ENCODE measurements around the gene FBXO9.

FBXO9 gene

DNA sequence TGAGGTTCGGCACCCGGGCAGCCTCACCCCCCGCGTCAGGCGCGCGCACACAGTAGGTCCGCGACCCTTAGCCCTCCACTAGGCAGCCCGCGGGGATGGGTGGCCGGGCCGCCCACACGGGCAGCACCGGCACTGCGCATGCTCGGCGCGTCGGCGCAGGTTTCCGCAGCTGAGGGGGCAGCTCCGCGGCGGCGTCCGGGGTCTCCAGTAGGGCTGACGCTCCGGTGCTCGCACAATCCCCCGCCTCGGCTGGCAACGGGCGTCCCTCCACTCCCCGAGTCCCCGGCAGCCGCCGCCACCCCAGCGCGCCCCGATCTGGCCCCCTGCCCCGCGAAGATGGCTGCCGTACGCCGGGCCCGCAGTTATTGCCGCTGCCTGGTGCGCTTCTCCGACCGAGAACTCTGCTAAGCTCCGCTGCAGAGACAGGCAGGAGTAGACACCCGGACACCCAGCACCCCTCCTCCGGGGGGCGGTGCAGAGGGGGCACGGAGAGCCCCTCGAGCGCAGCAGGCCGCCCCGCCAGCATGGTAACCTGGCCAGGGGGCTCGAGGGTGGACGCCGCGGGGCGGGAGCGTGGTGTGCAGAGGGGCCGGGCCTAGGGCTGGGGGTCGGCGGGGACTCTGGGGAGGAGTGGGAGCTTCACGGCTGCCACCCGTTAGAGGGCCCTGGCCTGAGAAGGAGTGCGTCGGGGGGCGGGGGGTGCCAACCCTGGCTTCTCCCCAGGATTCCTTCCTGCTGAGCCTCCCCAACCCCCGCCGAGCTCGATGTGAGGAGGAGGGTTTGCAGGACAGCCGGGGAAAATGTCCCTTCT, at the start of gene FBXO9:
FBXO9 (plus strand) TSS at position 139 of the 811 bp plus-strand sequence; CDS start at position 525, 386 bp downstream.
- DNase-seq, result peak; percentile 74

DNA sequence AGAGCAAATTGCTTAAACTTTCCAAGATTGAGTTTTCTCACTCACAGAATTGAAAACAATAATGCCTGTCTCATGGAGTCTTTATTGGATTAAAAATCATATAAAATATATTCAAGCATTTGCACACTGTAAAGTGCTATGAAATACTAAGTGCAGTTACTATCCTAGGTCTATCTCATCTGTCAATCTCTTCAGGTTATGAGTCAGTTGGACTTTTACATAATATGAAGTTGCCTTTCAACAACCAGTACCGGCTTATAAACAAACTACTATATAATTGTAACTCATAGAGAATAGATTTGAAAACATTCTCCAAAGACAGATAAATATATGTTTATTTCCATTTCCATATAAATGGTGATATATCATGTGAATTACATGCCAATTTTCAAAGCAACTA, 49.7 kb upstream of the FBXO9 start:
- DNase-seq, result no peak

DNA sequence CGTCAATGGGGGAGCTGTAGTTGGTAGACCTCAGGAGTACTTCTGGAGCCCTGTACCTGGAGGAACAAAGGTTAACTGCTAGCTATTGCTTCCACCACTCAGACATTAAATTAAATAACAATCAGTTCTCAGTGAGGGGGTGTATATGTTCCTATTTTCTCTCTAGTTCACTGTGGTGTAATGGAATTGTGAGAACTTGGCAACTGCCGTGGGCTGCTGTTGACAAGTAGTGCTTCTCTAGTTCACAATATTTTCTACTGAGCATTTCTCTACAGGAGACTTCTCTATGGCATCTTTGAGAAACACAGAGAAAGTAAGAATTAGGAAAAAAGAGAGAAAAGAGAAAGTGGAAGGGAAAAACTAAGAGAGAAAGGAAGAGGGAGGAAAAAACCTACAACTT, 46.8 kb upstream of the FBXO9 start:
- no peak for DNase-seq

DNA sequence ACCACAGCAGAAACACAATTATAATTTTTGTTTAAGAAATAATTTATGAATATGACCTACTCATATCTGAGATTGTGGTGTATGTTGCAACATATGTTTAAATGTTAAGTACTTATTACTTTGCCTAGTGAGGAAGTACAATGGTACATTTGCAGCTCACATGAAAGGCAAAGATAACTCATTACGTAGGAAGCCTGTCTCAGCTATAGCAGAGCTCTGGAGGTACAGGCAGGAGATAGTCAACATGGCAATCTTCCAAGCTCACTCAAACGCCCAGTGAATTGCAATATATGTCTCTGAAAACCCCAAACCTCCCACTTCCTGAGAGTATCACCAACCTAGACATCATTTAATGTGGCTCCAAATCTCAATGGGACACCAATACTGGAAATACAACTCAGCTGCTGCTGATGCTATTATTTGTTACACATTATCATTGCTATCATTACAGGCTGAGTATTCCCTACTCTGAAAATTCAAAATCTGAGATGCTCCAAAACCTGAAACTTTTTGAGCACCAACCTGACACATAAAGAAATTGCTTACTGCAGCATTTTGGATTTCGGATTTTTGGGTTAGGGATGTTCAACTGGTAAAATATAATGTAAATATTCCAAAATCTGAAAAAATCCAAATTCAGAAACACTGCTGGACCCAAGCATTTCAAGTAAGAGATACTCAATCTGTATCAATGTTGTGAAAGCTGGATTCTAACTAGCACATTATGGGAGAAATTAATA, 45.0 kb upstream of the FBXO9 start:
- DNase-seq, result peak; percentile 95

DNA sequence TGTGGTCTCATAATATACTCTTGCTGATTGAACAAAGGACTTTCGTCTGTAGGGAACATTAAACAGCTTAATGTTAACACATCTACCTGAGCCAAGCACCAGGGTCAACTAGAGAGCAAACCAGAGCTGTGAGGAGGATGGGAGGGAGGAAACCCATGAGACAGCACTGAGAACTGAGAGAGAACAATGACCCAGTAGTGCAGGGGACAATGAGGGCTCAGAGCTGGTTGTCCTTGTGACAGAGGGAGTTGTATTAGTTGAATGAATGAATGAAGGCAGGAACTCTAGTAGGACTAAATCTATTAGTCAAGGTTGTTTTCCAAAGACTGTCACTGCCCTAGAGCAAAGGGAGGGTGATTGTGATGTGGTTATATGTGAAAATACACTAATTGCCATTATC, 41.9 kb upstream of the FBXO9 start:
- DNase-seq, result no peak

DNA sequence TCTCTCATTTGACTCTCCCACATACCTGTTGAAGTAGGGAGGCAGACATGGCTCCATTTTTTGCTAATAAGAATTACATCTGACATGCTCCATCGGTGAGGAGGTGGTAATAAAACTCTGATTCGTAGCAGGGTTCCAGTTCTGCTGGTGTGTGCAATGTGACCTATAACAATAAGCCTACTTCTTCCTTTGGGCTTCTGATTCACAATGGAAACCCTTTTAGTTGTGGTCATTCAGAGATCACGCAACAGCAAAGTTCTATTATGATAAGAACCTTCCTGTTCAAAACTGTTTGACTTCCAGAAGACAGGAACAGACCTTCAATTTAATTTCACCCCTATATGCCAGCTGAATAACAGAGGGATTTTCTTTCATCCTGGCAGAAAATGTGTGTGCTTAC, 38.7 kb upstream of the FBXO9 start:
- no peak for DNase-seq

DNA sequence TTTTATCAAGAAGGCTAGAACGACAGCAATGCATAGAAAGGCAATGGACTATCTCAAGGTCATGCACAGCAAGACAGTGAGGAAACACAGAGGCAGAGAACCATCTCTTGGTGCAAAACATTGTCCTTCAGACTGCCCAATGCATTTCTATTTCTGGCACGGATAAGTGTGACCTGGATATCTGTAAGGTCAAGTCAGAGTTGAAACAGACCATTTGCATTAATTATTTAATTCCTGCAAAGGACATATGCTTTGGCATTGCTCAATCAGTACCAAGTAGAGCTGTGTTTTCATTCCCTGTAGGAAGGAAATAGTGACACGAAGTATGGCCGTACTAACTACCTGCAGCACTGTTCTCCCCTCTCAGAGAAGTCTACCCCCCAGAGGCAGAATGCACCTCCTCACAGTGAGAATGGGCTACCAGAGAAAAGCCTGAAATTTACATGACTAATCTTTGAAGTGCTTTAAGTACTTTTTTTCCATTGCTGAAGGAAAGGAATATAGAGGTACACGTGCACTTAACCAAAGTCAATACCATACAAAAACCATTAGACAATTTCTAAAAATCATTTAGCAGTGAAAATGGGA, 38.0 kb upstream of the FBXO9 start:
- DNase-seq, result no peak

DNA sequence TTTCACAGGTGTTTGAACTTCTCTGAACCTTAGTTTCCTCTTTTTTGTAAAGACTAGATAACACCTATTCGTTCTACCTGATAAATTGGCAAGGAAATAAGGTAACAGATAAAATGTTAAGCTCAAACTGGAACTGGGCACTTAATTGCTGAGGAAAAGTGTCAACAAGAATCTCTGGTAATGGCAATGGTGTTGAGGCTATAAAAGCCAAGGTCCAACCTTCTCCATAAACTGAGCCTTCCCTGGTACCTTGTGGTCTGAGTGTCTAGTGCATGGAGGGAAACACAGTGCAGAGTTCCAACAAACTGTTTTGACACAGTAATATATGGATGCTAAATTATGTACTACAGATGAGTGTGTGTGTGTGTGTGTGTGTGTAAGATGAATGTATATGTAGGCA, 36.7 kb upstream of the FBXO9 start:
- DNase-seq, result no peak

DNA sequence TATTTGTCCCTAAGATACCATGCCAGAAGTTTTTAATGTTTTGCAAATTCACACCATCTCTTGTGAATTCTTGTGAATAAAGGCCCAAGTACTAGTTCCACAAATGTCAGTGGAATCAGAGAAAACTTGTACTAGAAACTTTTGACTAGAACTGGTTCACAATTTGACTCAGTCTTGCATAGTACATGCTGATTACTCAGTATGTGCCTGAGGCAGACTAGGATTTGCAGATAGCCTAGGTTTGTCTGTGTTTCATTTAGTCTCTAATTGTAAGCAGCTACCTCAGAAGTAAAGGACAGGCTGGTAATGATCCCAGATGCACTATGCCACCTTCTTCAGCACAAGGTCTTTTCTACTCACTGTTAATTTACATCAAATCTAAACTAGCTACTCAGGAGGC, 35.9 kb upstream of the FBXO9 start:
- no peak for DNase-seq

DNA sequence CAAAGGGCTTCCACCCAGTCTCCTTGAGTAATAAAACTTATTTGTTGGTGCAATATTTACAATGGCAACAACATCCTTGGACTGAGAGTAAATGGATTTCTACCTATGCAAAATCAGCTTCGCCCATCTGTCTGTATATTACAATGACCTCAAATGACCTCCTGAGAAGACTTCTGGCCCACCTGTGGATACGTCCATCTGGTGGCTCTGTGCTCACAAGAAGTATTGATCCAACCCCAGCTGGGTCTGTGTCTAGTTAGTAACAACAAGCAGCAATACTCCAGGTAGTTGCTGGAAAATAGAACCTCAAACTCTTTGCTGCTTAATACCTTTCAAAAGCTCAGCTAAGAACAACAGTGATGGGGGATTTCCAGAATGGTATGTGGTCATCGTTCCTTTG, 35.4 kb upstream of the FBXO9 start:
- no peak for DNase-seq

DNA sequence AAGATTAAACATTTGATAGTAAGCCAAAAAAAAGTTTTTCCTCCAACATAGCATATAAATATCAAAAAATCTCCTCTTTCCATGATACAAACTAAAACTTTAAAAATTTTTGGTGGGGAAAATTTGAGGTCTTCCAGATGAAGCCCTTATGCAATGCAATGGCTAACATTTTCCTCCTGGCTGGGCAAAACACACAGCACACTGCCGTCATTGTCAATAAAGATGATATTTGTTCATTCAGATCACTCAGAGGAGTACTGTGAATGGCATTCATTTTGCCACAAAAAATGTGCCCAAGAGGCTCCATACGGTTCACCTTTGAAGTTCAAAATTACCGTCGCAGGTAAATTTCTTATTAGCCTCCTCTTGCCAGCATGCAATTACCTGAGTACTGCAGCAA, 33.9 kb upstream of the FBXO9 start:
- DNase-seq, result no peak

DNA sequence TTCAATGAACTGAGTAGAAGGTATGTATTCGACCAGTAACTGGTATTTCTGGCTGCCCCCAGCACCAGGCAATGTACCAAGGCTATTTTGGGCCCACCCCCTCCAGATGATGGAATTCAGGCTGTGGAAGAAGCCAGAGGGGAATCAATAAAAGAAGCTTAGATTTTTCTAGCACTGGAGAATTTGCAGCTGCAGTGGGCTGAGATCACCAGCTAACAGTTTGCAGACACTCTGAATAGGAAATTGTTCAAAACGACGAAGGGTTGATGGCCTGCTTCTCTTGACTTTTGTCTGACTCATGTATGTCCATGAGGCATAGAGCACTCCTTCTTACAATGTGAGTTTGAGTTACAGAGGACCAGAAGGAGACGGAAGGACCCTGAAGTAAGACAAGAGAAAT, 32.4 kb upstream of the FBXO9 start:
- DNase-seq, result no peak

DNA sequence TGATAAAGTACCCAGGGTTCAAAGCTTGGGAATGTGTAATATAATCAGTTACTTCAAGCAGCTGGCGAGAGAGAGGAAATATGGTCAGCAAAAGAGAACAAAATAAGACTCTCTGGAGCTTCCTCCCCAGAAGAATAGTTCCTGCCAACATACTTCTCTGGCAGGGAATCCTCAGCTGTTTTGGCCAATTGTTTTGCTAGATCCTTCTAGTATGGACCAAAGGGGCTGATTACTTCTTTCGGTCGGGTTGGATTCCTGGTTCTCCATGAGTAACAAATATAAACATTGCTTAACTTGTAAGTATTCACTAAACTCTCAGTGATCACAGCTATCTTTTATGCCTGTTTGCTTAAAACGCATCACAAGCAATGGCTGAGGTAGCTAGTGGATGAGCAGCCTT, 31.4 kb upstream of the FBXO9 start:
- DNase-seq, result no peak

DNA sequence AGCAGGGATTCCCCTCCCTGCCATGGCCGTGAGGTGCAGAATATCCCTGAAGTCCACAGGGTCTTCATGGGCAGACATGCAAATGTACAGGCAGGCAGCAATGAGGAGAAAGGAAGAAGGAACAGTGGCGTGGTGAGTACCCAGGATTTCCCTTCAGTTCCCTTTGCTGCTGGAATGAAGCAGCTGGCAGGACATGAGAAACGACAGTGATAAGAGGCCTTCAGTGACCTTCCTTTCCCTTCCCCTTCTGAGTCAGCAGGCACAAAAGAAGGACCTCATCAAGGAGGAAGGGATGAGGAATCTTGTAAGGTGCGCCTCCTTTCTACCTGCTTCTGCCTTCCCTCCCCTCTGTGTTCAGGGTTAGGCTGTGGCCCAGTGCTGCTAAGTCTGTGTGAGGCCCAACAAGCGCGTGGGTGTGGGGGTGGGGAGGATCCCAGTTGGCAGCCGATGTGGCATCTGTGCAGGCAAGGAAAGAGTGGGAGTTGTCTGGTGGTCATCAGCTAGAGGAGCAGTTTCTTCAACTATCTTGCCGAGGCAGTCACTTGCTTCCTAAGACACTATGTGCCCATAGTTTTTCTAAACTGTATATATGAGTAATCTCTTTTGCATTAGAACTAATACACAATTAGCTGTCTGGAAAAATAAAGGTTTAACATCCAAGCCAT, 29.5 kb upstream of the FBXO9 start:
- DNase-seq, result no peak

DNA sequence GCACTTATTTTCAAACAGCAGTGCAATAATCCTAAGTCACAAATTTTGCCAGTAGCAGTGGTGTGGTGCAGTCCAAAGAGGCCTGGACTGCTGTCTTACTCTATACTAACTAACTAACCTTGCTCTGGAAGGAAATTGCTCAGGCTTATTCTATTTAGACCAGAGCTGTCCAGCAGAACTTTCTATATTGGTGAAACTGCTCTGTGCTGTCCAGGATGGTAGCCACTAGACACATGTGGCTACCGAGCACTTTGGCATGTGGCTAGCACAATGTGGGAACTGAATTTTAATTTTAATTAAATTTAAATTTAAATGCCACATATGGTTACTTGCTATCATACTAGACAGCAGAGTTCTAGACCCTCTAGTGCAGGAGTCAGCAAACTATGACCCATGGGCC, 27.1 kb upstream of the FBXO9 start:
- DNase-seq, result no peak

DNA sequence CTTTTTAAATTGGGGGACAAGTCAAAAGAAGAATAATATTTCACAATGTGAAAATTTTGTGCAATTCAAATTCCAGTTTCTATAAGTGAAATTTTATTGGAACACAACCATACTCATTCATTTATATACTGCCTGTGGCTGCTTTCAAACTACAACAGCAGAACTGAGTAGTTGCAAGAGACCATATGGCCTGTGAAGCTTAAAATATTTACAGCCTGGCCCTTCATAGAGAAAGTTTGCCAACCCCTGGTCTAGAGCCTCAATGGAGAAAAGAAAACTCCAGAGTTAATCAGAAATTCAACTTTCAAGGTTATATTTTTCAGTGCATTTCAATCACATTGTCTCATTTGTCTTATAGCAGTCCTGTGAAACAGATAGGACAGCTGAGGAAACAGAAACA, 26.6 kb upstream of the FBXO9 start:
- DNase-seq, result no peak

DNA sequence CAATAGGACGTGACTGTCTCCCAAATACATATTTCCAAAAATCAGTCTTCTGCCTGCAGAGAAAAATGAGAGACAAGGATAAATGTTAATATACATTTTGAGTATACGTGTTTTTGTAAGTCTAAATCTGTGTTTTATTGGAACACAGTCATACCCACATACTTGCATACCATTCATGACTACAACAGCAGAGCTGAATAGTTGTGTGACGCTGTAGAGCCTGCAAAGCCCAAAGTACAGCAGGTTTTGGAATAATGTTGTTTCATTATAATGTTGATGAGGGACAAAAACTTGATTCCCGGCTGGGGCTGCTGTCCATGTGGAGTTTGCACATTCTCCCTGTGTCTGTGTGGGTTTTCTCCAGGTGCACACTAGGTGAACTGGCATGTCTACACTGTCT, 23.8 kb upstream of the FBXO9 start:
- DNase-seq, result no peak

DNA sequence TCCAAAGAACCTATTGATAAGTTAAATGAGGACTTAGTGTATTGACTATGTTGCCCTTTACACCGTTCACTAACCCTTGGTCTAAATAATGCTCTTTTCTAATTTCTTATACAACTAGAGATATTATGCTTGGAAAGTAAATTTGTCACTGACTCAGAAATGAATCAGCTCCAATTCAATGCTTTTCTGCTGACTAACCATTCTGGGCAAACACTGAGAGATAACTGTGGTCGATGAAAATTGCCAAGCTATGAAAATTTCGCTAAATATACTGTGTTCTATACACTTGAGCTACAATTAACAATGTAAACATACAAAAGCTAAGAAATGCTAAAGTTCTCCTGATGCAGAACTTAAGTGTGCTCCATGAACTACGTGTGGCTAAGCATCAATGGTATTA, 23.1 kb upstream of the FBXO9 start:
- no peak for DNase-seq

DNA sequence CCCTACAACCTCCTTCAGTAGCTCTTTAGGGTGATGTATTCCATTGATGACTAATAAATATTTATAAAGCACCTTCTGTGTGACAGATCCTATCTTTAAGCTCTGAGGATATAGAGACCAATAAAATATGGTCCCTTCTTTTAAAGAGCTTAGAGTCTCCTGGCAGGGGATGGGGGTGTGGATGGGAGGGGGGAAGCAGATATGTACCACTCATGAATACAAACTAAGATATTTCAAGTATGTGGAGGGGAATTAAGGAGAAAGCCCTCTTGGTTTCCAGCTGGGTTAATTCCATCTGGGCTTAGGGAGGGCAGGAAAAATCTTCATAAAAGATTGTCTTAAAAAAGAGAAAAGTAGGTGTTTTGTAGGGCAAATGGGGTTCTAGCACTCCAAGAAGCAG, 21.6 kb upstream of the FBXO9 start:
- DNase-seq, result no peak

DNA sequence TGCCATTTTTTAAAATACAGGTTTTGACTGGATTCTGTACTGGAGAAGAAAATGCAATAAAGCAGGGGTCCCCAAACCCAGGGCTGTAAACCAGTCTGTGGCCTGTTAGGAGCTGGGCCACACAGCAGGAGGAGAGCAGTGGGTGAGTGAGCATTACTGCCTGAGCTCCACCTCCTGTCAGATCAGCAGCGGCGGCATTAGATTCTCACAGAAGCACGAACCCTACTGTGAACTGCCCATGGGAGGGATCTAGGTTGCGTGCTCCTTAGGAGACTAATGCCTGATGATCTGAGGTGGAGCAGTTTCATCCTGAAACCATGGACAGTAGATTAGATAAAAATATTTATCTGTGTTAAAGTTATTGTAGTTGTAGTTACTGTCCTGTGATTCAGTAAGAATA, 21.1 kb upstream of the FBXO9 start:
- DNase-seq, result no peak

DNA sequence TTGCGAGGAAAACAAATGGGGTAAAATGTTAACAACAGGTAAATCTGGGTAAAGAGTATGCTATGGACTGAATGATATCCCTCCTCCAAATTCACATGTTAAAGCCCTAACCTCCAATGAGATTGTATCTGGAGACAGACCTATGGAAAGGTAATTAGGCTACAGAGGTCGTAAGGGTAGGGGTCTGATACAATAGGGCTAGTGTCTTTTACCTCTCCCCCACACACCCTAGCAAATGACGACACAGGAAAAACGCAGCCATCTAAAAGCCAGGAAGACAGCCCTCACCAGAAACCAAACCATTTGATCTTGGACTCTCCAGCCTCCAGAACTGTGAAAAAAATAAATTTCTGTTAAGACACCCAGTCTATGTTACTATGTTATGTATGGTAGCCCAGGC, 20.6 kb upstream of the FBXO9 start:
- DNase-seq, result no peak

DNA sequence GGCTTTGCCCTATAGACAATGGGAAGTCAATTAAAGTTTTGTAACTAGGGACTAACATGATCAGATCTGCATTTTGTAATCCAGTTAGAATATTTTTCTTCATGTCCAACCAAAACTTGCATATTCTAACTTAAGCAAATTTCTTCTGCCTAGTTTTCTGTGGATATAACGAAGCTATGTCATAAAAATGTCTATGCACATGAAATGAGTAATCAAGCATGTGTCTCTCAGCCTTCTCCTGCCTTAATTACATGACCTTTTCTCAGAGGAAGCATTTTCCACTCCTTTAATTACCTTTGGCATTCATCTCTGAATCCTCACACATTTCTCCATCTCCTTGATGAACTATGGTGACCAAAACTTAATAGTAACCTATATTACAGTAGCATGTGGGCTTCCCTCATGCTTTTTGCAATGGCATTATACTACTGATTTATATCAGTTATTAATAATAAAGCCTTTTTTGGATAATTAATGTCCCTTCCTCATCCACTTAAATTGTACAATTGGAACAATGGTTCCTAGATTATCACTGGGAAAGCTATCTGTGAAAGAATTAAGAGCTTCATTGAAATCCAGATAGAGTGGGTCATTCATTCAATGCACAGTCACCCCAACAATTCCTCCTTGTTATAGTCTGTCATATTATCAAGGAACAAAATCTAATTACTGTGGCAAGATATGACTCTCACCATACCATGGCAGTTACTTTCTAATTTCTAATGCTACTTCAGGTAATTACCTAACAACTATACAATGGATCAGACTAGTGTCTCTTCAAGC, 19.1 kb upstream of the FBXO9 start:
- DNase-seq, result no peak
